Thymus (tissue), 11 donors: ENCODE results near the gene DYRK1B. TPM values are rescaled to one million over a fixed set of nuclear protein-coding genes. Genes with fewer than 3 reads are reported as not detected.

Source experiments
- DNase-seq, 9 donors: peaks; one replicate each; pipeline ENCODE4 v3.0.0-alpha.2; 2013; ENCODE audit warnings: low spot score in 9 of 9, low read depth in 6 of 9, missing footprints in 1 of 9
- H3K27ac ChIP-seq, 2 donors: one replicate each; pipeline ENCODE4 v1.5.1; 2013; ENCODE audit warnings: control low read depth in 1 of 2, low read depth in 1 of 2, low read length in 1 of 2, mild to moderate bottlenecking in 1 of 2, moderate library complexity in 1 of 2
- H3K27me3 ChIP-seq, 2 donors: one replicate each; pipeline ENCODE4 v1.5.1; 2013; ENCODE audit warnings: low read length in 1 of 2; ENCODE audit not compliant: control insufficient read depth in 2 of 2, insufficient read depth in 1 of 2
- H3K36me3 ChIP-seq, 2 donors: one replicate each; pipeline ENCODE4 v1.5.1; 2013; ENCODE audit warnings: low read length in 1 of 2, mild to moderate bottlenecking in 1 of 2, moderate library complexity in 1 of 2; ENCODE audit not compliant: control insufficient read depth in 2 of 2, insufficient read depth in 2 of 2
- H3K4me1 ChIP-seq, 2 donors: one replicate each; pipeline ENCODE4 v1.5.1; 2013; ENCODE audit warnings: low read length in 2 of 2; ENCODE audit not compliant: control insufficient read depth in 2 of 2, insufficient read depth in 2 of 2
- H3K4me3 ChIP-seq, 2 donors: one replicate each; pipeline ENCODE4 v1.5.1; 2013; ENCODE audit warnings: low read length in 2 of 2, control low read depth in 1 of 2, mild to moderate bottlenecking in 1 of 2
- H3K9me3 ChIP-seq, 2 donors: one replicate each; pipeline ENCODE4 v1.5.1; 2013; ENCODE audit warnings: low read length in 1 of 2, mild to moderate bottlenecking in 1 of 2; ENCODE audit not compliant: control insufficient read depth in 2 of 2, insufficient read depth in 1 of 2
- WGBS: extraction: QIAGEN DNeasy Blood & Tissue Kit; methylation state at CpG from one replicate; pipeline ENCODE4 v1.1.7; 2013; 5-methylcytosine and 5-hydroxymethylcytosine counted together
- polyA plus RNA-seq: library from polyadenylated mRNA; stranded (reverse); fragments of 200-250 nt; gene quantifications from one replicate; pipeline ENCODE4 v1.2.3, GENCODE V29; 2013
- total RNA-seq: library from RNA; stranded (reverse); fragments of 120-200 nt; gene quantifications from one replicate; pipeline ENCODE4 v1.2.4, GENCODE V29; 2013
- donor health status: healthy.

DYRK1B gene
- total and polyA plus RNA-seq, 2 donors = 6.7 to 19.0 TPM

DNA sequence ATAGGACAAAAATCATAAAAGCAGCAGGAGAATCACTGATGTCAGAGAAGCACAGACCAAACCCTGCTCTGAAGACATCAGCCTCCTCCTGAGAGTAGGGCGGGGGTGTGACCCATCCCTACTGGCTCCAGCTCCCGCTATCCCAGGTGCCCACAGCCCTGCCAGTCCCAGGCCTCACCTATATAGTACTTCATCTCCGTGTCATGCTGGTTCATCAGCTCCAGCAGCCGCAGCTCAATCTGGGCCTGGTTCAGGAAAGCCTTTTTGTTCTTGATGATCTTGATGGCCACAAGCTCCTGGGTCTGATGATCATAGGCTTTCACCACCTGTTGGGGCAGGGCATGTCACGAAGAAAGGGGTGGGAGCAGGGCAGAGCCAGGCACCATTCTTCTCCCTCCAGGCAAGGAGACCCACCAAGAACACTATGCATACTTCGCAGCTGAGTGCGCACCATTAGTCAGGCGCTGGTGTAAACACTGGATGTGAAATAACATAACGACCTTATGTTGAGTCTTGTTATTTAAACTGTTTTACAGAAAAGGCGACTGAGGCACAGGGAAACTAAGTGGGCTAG lies 4.2 kb downstream of the DYRK1B start:
- Histone ChIP-seq H3K27ac (no peak overlapping the region), H3K4me1 (peaks cover 27 to 29% of the 10 kb centered on the region in 2 donors), H3K9me3 (peaks cover 0 to 5% of the 10 kb centered on the region in 2 donors), H3K4me3 (no peak overlapping the region), H3K27me3 (no peaks in the 10 kb centered on the region), H3K36me3 (peaks cover 62 to 65% of the 10 kb centered on the region in 2 donors)
- no peak for DNase-seq
- whole genome bisulfite sequencing = 99% methylated on average over 10 of the region's 10 CpGs

GRCh38 chr19:39828654-39829032 lies 5.3 kb downstream of the DYRK1B start:
- Histone ChIP-seq H3K27me3 (no peaks in the 10 kb centered on the region), H3K27ac (no peak overlapping the region), H3K9me3 (peaks cover 0 to 3% of the 10 kb centered on the region in 2 donors), H3K4me3 (no peak overlapping the region), H3K4me1 (peaks cover 27 to 29% of the 10 kb centered on the region in 2 donors), H3K36me3 (peaks cover 60 to 62% of the 10 kb centered on the region in 2 donors)
- DNase-seq = no peak
- WGBS = 86% methylated on average over 5 of the region's 5 CpGs

DNA sequence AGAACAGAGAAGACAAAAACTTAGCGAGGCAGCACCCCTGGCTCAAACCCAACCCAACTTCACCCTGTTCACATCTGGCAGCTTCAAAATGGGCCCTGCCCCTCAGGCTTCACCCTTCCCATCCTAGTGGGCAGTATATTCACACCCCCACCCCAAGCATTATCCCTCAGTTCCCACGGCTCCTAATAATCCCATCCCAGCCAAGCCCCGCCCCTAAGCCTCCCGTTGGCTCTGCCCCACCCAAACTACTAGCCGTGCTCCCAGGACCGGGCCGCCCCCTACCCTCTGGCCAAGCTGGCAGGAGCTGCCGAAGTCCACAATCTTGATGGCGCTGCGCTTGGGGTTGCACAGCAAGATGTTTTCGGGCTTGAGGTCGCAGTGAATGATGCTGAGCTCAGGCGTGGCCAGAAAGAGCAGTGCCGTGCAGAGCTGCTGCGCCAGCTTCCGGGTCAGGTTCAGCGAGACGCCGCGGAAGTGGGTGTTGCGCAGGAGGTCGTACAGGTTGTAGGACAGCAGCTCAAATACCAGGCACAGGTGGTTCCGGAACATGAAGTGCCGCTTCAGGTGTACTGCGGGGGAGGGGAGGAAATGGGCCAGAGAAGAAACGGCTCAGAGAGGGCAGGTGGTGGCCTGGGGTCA lies 5.8 kb downstream of the DYRK1B start:
- H3K4me1 ChIP-seq = peaks cover 29 to 32% of the 10 kb centered on the region in 2 donors
- 96% methylated on average over 26 of the region's 26 CpGs for WGBS
- no peaks in the 10 kb centered on the region for H3K9me3 ChIP-seq

DNA sequence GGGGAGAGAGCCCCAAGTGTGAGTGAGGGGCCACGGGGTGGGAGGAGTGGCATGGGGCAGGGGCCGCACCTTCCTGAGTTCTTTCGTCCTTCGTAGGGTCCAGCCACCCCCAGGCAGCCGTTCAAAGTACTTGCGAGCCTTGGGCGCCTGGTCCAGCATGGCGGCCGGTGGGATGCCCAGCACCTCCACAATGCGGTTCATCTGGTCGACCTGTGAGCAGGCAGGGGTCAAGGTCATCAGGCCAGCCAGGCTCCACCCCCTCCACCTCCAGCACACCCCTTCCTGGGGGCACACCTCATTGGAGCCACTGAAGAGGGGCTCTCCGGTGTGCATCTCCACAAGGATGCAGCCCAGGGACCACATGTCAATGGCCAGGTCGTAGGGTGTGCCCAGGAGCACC lies 6.7 kb downstream of the DYRK1B start:
- WGBS = 98% methylated on average over 13 of the region's 13 CpGs
- Histone ChIP-seq H3K36me3 (peaks cover 60 to 62% of the 10 kb centered on the region in 2 donors), H3K27me3 (no peaks in the 10 kb centered on the region), H3K9me3 (no peaks in the 10 kb centered on the region), H3K27ac (no peak overlapping the region), H3K4me3 (no peak overlapping the region), H3K4me1 (peaks cover 21 to 24% of the 10 kb centered on the region in 2 donors)
- no peak for DNase-seq

More for the DNA sequence above, 5.8 kb downstream of the DYRK1B start:
- Histone ChIP-seq H3K27me3 (no peaks in the 10 kb centered on the region), H3K27ac (no peak overlapping the region), H3K4me3 (no peak overlapping the region), H3K36me3 (peaks cover 60 to 62% of the 10 kb centered on the region in 2 donors)
- DNase-seq = no peak

GRCh38 chr19:39826311-39826945 lies 7.5 kb downstream of the DYRK1B start:
- H3K36me3 ChIP-seq = peaks cover 56 to 57% of the 10 kb centered on the region in 2 donors
- H3K27ac ChIP-seq = no peak overlapping the region
- over 99% methylated on average over 35 of the region's 35 CpGs for WGBS
- no peaks in the 10 kb centered on the region for H3K9me3 ChIP-seq
- no peaks in the 10 kb centered on the region for H3K27me3 ChIP-seq
- no peak overlapping the region for H3K4me3 ChIP-seq
- no peak for DNase-seq
- peaks cover 13 to 16% of the 10 kb centered on the region in 2 donors for H3K4me1 ChIP-seq

- Histone ChIP-seq H3K9me3 (no peaks in the 10 kb centered on the region), H3K4me1 (peaks cover 11 to 16% of the 10 kb centered on the region in 2 donors), H3K27ac (no peak overlapping the region), H3K36me3 (peaks cover 48 to 49% of the 10 kb centered on the region in 2 donors), H3K27me3 (no peaks in the 10 kb centered on the region), H3K4me3 (no peak overlapping the region)
- 98% methylated on average over 17 of the region's 17 CpGs for WGBS
- DNase-seq = no peak
Measured at GRCh38 chr19:39825531-39826076, 8.4 kb downstream of the DYRK1B start.

GRCh38 chr19:39825093-39825463 lies 8.9 kb downstream of the DYRK1B start:
- 94% methylated on average over 11 of the region's 11 CpGs for WGBS
- Histone ChIP-seq H3K9me3 (no peaks in the 10 kb centered on the region), H3K27me3 (no peaks in the 10 kb centered on the region), H3K36me3 (peaks cover 43 to 44% of the 10 kb centered on the region in 2 donors), H3K4me1 (peaks cover 11 to 16% of the 10 kb centered on the region in 2 donors), H3K27ac (peak overlapping the region in 1 of 2 donors; percentile 71), H3K4me3 (no peak overlapping the region)
- DNase-seq = no peak

GRCh38 chr19:39824143-39825092 lies 9.5 kb downstream of the DYRK1B start:
- WGBS = 11% methylated on average over 47 of the region's 47 CpGs

More at GRCh38 chr19:39824143-39825092, 9.5 kb downstream of the DYRK1B start:
- Histone ChIP-seq H3K36me3 (peaks cover 36 to 38% of the 10 kb centered on the region in 2 donors), H3K9me3 (no peaks in the 10 kb centered on the region), H3K4me1 (peaks cover 11 to 16% of the 10 kb centered on the region in 2 donors), H3K27me3 (no peaks in the 10 kb centered on the region), H3K27ac (peak overlapping the region; percentile 56 to 74), H3K4me3 (peak overlapping the region; percentile 73 to 74)
- DNase-seq = peak; percentile 74 to 95 (median 85)
